ENCODE measurements around the gene SMARCA5.

SMARCA5 gene

DNA sequence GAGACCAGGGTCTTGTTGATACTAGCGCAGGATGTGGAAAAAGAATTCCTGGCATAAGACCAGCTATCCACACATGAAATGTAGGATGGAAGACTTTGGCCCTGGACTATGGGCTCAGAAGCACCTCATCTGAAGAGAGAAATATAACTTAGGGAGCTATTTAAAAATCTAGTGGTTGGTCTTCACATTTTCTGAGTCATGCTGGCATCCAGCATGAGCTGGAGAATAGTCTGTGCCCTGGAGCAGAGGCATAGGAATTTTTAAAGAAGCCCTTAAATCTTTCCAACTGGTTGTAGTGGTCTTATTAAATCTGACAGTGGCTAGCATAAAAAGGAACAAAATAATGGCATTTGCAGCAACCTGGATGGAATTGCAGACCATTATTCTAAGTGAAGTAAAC is 86.3 kb downstream of the SMARCA5 start:
- DNase-seq (ENCODE audit: low read depth in 1 of 2, low spot score in 1 of 2): no peak
- in situ Hi-C loops (cut with HindIII; ENCODE audit: low pct_unique_long_range_greater_than_20kb, low sequenced_read_pairs): no loop called here
- no peak for TF ChIP-seq JUND (IDR thresholded peaks at IDR 0.05; ENCODE audit: low read depth)

DNA sequence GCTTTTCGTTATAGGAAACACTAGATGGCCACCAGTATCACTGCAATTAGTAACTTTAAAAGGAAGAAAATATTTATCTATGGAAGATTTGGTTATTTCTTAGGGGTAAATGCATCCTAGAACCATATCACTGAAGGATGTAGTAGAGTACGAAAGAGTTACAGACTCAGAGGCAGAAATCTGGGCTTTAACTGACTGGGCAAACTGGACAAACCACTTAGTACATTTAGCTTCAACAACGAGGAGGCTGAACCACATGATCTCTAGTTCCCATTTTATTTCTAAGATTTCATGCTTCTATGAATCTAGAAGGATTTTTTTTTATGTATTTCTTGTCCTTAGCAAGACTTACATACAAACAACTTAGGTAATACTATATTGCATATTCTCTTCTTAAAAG is 93.0 kb downstream of the SMARCA5 start:
- no peak for TF ChIP-seq JUND (IDR thresholded peaks at IDR 0.05; ENCODE audit: low read depth)
- peak in 1 of 2 experiments; percentile 44 for DNase-seq (ENCODE audit: low read depth in 1 of 2, low spot score in 1 of 2)
- in situ Hi-C loops (cut with HindIII; ENCODE audit: low pct_unique_long_range_greater_than_20kb, low sequenced_read_pairs): no loop called here

Data from T47D (cell line).